Measurements from ENCODE around the gene ZNF746. TPM values are rescaled to one million over a fixed set of nuclear protein-coding genes. Genes with fewer than 3 reads are reported as not detected.

Gene ZNF746
- total and polyA plus RNA-seq, 2 of the 13 experiments (the other 11 are each of a cell fraction or from before 2014, with no cell fraction given), result 3.8 to 8.1 TPM

GRCh38 chr7:149460493-149461277 lies 36.9 kb downstream of the ZNF746 start, which contains the start of gene ZNF777 (continued):
- TF ChIP-seq, protein P1, sequence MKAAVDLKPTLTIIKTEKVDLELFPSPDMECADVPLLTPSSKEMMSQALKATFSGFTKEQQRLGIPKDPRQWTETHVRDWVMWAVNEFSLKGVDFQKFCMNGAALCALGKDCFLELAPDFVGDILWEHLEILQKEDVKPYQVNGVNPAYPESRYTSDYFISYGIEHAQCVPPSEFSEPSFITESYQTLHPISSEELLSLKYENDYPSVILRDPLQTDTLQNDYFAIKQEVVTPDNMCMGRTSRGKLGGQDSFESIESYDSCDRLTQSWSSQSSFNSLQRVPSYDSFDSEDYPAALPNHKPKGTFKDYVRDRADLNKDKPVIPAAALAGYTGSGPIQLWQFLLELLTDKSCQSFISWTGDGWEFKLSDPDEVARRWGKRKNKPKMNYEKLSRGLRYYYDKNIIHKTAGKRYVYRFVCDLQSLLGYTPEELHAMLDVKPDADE (CRISPR knock-in tag; IDR thresholded peaks at IDR 0.05), result no peak
- TF ChIP-seq SIX4 (CRISPR knock-in tag; IDR thresholded peaks at IDR 0.05) (no peak), FOXJ3 (CRISPR knock-in tag; IDR thresholded peaks at IDR 0.05; ENCODE audit: borderline replicate concordance) (no peak), NFAT5 (CRISPR knock-in tag; IDR thresholded peaks at IDR 0.05) (peak; percentile 60; the same call in 1 of the 2 replicates), CHCHD3 (CRISPR knock-in tag; IDR thresholded peaks at IDR 0.05) (no peak), TCF12 (IDR thresholded peaks at IDR 0.05) (no peak), TCF12 (CRISPR knock-in tag; IDR thresholded peaks at IDR 0.05) (no peak), HDAC6 (IDR thresholded peaks at IDR 0.05; ENCODE audit: low read depth, low read length) (no peak)
- TF ChIP-seq, protein P2, sequence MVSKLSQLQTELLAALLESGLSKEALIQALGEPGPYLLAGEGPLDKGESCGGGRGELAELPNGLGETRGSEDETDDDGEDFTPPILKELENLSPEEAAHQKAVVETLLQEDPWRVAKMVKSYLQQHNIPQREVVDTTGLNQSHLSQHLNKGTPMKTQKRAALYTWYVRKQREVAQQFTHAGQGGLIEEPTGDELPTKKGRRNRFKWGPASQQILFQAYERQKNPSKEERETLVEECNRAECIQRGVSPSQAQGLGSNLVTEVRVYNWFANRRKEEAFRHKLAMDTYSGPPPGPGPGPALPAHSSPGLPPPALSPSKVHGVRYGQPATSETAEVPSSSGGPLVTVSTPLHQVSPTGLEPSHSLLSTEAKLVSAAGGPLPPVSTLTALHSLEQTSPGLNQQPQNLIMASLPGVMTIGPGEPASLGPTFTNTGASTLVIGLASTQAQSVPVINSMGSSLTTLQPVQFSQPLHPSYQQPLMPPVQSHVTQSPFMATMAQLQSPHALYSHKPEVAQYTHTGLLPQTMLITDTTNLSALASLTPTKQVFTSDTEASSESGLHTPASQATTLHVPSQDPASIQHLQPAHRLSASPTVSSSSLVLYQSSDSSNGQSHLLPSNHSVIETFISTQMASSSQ (IDR thresholded peaks at IDR 0.05; ENCODE audit: low read depth), result no peak
- TF ChIP-seq, protein P2 (CRISPR knock-in tag; IDR thresholded peaks at IDR 0.05; ENCODE audit: borderline replicate concordance), result no peak
- TF ChIP-seq, protein P3, sequence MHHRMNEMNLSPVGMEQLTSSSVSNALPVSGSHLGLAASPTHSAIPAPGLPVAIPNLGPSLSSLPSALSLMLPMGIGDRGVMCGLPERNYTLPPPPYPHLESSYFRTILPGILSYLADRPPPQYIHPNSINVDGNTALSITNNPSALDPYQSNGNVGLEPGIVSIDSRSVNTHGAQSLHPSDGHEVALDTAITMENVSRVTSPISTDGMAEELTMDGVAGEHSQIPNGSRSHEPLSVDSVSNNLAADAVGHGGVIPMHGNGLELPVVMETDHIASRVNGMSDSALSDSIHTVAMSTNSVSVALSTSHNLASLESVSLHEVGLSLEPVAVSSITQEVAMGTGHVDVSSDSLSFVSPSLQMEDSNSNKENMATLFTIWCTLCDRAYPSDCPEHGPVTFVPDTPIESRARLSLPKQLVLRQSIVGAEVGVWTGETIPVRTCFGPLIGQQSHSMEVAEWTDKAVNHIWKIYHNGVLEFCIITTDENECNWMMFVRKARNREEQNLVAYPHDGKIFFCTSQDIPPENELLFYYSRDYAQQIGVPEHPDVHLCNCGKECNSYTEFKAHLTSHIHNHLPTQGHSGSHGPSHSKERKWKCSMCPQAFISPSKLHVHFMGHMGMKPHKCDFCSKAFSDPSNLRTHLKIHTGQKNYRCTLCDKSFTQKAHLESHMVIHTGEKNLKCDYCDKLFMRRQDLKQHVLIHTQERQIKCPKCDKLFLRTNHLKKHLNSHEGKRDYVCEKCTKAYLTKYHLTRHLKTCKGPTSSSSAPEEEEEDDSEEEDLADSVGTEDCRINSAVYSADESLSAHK (CRISPR knock-in tag; IDR thresholded peaks at IDR 0.05; ENCODE audit: borderline replicate concordance), result no peak
- TF ChIP-seq, protein P4, sequence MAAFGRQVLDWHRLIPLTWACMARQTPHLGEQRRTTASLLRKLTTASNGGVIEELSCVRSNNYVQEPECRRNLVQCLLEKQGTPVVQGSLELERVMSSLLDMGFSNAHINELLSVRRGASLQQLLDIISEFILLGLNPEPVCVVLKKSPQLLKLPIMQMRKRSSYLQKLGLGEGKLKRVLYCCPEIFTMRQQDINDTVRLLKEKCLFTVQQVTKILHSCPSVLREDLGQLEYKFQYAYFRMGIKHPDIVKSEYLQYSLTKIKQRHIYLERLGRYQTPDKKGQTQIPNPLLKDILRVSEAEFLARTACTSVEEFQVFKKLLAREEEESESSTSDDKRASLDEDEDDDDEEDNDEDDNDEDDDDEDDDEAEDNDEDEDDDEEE (CRISPR knock-in tag; IDR thresholded peaks at IDR 0.05), result no peak
